GM12872 (cell line): ENCODE measurements around the gene SEMA4D.

Source experiments
- CTCF ChIP-seq: IDR thresholded peaks from 3 replicates; pipeline ENCODE4 v1.5.1; 2011; ENCODE audit warnings: low read depth, mild to moderate bottlenecking, low read length, moderate library complexity; ENCODE audit not compliant: insufficient read depth

Gene SEMA4D

GRCh38 chr9:89314955-89315354 is 183.0 kb downstream of the SEMA4D start:
- no peak for TF ChIP-seq CTCF

GRCh38 chr9:89313842-89314241 is 184.1 kb downstream of the SEMA4D start:
- no peak for TF ChIP-seq CTCF

- TF ChIP-seq CTCF = no peak
Observed at GRCh38 chr9:89312222-89312571, 185.7 kb downstream of the SEMA4D start.

GRCh38 chr9:89311346-89312221 is 186.3 kb downstream of the SEMA4D start:
- no peak for TF ChIP-seq CTCF
